GM10847 (cell line): ENCODE data around the gene MRPL28.

Experiments
- POLR2A ChIP-seq: IDR thresholded peaks from 2 replicates; pipeline ENCODE4 v1.6.1; 2011; ENCODE audit not compliant: insufficient read length; ENCODE audit errors: extremely low read depth

MRPL28 gene

GRCh38 chr16:376817-377418 is 6.6 kb upstream of the MRPL28 start:
- TF ChIP-seq POLR2A, result no peak

DNA sequence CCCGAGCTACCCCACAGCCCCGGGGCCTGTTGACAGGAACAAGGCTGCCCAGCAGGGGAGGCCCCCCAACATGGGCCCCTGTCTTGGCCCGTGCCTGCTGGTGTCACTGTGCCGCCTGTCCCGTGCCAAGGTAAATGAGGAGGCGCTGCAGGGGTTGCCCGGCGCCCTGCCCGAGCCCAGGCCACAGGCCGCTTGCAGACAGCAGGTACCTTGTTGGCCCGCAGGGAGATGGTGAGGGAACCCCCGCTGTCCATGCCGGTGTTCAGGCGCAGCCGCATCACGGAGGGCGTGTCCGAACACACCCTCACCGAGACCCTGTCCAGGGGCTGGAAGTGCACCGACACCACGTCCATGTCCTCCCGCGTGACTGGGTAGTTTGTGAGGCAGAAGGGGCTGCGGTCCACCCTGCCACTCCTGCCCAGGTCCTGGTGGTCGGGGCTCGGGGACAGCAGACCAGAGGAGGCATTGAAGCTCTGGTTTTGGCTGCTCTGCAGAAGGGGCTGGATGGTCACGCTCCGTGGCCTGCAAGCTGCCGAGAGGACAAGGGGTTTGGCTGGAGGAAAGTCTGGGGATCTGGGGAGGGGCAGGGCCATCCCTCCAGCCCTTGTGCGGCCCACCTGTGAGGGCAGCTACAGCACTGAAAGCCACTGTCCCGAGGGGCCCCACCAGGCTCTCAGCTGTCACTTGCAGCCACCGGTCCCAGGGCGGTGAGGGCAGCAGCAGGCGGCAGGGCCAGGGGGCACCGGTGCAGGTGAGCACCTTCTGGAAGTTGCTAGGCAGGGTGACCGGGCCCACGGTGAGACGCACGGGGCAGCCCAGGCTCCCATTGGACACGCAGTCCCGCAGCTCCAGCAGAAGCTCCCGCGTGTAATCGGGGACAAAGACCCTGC is 5.8 kb upstream of the MRPL28 start:
- TF ChIP-seq POLR2A, result no peak

- TF ChIP-seq POLR2A, result no peak
Measured at GRCh38 chr16:375212-375611, 4.9 kb upstream of the MRPL28 start.

- TF ChIP-seq POLR2A, result no peak
Measured at GRCh38 chr16:374616-374926, 4.2 kb upstream of the MRPL28 start.

DNA sequence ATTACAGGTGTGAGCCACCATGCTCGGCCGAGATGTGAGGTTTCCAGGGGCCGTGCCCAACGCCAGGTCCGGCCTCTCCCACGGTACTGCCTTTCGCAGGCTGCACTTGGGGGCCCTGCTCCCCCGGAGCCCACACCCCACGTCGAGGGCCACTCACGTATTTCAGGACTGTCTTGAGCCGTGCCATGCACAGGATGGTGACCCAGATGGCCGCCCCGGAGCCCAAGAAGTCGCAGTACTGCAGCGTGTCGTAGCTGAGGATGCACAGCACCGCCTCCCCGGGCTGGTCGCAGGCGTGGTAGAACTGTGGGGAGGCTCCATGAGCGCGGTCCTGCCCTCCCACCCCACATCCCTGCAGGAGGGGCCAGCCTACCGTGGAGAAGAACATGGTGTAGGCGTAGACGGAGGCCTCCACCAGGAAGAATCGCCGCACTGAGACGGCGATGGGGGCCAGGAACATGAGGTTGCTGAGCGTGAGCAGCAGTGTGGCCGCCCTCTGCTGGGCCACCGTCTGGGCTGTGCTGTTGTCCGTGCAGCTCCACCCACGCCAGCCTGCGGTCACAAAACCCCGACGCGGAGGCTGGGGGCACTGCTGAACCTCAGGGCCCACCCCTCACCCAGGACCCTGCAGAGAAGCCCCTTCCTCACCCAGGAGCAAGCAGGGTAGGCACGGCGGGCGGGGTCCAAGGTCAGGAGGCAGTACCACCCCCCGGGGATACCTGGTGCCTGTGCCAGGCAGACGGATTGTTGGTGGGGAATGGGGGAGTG is 3.7 kb upstream of the MRPL28 start:
- TF ChIP-seq POLR2A, result no peak

DNA sequence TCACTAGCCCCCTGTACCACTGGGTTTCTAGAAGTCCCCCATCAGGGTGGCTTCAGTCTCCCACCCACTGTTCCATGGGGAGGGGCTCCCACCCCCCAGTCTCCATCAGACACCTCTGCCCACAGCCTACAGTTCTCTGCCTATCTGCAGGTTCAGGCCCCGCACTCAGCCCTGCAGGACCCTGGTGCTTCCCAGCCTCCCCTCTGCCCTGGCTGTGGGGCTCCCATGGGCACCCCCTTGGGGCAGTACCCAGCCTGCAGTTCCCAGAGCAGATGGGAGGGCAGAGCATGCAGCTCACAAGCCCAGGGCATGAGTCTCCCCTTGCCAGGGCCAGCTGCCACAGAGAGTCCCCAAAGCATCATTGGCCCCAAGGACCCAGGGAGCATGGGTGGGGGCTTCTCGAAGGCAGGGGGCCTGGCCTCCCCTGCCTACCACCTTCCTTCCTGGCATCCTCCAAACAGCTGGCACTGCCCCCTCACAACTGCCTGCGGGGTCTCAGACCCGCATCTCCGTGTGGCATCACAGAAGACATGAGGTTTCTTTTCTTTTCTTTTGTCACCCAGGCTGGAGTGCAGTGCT is 2.8 kb upstream of the MRPL28 start:
- TF ChIP-seq POLR2A, result no peak

DNA sequence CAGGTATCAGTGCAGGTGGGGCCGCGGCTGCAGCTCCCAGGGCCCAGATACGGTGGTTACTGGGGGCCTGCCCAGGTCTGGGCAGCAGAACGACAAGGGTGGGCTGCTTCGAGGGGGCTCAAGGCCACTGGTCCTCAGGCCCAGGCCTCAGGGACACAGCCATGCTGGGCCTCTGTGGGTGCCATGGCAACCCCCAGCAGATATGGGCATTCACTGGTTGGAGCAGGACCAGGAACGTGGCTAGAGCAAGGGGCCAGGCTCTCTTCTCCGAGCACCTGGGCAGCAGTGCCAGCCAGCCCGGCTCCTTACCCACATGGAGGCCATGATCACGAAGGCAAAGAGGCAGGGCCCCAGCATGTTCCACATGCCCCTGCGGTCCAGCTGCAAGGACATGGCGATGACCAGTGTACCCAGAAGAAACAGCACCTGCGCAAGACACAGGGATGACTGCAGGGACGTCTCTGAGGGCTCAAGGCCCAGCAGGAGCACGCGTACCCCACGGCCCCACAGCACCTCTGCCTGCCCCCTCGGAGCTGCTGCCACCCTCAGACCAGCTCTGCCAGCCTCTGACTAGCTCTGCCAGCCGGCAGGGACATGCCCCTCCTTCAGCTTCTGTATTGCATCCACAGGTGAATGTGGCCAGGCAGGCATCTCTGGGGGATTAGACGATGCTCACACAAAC is 2.1 kb upstream of the MRPL28 start:
- TF ChIP-seq POLR2A, result no peak

GRCh38 chr16:371515-372301 is 1.4 kb upstream of the MRPL28 start:
- no peak for TF ChIP-seq POLR2A

DNA sequence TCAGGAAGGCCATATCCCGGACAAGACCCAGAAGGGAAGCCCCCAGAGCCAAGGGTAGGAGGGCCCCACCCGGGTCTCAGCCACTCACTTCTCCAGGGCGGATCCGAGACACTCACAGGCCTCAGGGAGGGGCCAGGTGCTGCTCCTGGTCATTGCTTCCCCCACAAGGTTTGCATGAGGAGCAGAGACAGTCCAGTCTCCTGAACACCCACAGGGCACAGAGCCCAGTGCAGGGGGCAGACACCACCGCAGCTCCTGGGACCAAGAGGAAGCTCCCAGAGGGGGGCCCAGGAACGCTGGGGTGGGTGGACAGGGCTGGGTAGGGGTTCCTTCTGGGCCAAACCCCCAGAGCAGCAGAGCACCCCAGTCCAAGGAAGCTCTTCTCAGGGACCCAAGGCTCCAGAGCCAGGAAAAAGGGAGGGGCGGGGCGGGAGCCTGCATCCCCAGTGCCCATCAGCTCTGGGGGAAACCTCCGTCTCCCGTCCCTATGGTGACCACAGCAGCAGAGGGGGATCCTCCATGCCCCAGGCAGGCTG is 709 bp upstream of the MRPL28 start:
- no peak for TF ChIP-seq POLR2A

DNA sequence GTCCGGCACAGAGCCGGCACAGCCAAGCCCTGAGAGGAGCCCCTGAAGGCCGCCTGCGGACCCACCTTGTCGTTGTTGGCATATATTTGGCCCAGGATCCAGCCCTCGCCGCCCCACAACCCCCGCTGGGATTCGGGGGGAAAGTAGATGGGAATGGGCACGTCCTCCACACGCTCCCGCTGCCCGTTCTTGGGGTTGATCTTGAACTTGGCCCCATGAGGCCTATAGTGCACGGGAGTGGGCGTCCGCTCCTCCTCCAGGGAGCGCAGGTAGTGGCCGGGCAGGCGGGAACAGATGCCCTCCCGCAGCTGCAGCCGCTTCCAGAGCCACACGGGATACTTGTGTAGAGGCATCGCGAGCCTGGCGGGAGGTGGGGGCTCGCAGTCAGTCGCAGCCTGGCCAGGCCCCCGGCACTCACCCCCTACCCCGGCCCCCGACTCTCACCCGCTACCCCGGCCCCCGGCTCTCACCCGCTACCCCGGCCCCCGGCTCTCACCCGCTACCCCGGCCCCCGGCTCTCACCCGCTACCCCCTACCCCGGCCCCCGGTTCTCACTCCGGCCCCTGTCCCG is 387 bp downstream of the MRPL28 start:
- TF ChIP-seq POLR2A, result no peak

GRCh38 chr16:369275-369865 is 968 bp downstream of the MRPL28 start:
- no peak for TF ChIP-seq POLR2A

- no peak for TF ChIP-seq POLR2A
Measured at GRCh38 chr16:368388-369158, 1.8 kb downstream of the MRPL28 start.
